ENCODE data around the gene KRT31. TPM values are rescaled to one million over a fixed set of nuclear protein-coding genes. Genes with fewer than 3 reads are reported as not detected.

KRT31 gene
- total and polyA plus RNA-seq, 2 of the 4 experiments (the other 2 are of a cell fraction): 0.05 TPM; not detected in 1

- DNase-seq (no peak), ATAC-seq (ENCODE audit: low read depth) (no peak)
- WGBS, 2 experiments (ENCODE audit: extremely low coverage in 2 of 2, insufficient read length in 1 of 2): 87% methylated on average over 9 of the region's 13 CpGs; no CpG with 5 or more reads in 1 of the 2 experiments
- no peak within 1 kb of the TSS for H3K18ac ChIP-seq (ENCODE audit: low read depth, low read length)
- H2AK9ac ChIP-seq (replicated peaks; ENCODE audit: low read depth, low read length, poor library complexity): no peak within 1 kb of the TSS
- H4K91ac ChIP-seq (ENCODE audit: insufficient read depth, low read depth, low read length): no peak within 1 kb of the TSS
- H3K79me1 ChIP-seq (ENCODE audit: low read depth in 1 of 2, low read length in 2 of 2): no peaks in the 10 kb centered on the region
- H4K20me1 ChIP-seq (ENCODE audit: insufficient read depth, low read length): no peaks in the 10 kb centered on the region
- H3K36me3 ChIP-seq (ENCODE audit: control insufficient read depth, insufficient read depth, low read length): no peaks in the 10 kb centered on the region
- H3K27me3 ChIP-seq (ENCODE audit: control insufficient read depth, insufficient read depth, low read length): no peaks in the 10 kb centered on the region
- H4K5ac ChIP-seq (ENCODE audit: low read depth, low read length): no peak within 1 kb of the TSS
- in situ Hi-C loops (cut with MboI; ENCODE audit: low sequenced_read_pairs) (no loop called here), dilution Hi-C loops (cut with HindIII; ENCODE audit: low sequenced_read_pairs, unreplicated experiment) (no loop called here), intact Hi-C loops (cut with micrococcal nuclease) (no loop called here)
- H3K9me3 ChIP-seq (ENCODE audit: control insufficient read depth, insufficient read depth, low read length): no peaks in the 10 kb centered on the region
- H2AK5ac ChIP-seq (ENCODE audit: low read depth, low read length): no peak within 1 kb of the TSS
- H3K56ac ChIP-seq (ENCODE audit: extremely low read depth, insufficient read depth, low read length): no peak within 1 kb of the TSS
- no peak within 1 kb of the TSS for H3K4me2 ChIP-seq (ENCODE audit: low read depth, low read length)
- no peak within 1 kb of the TSS for H3K27ac ChIP-seq (ENCODE audit: insufficient read depth, low read length)
- no peak within 1 kb of the TSS for H3K4ac ChIP-seq (ENCODE audit: low read depth, low read length)
- TF ChIP-seq MXI1 (IDR thresholded peaks at IDR 0.05; ENCODE audit: borderline replicate concordance, low read depth, low read length) (no peak), BHLHE40 (IDR thresholded peaks at IDR 0.05; ENCODE audit: low read depth, low read length) (no peak), ELK1 (IDR thresholded peaks at IDR 0.05; ENCODE audit: borderline replicate concordance, low read depth, low read length) (no peak), USF2 (IDR thresholded peaks at IDR 0.05; ENCODE audit: low read depth, low read length) (no peak), FOS (IDR thresholded peaks at IDR 0.05; ENCODE audit: low read depth, low read length) (no peak), CEBPB (IDR thresholded peaks at IDR 0.05; ENCODE audit: low read depth, low read length) (no peak), POLR2A (IDR thresholded peaks at IDR 0.05; ENCODE audit: low read depth, low read length) (no peak), CHD1 (IDR thresholded peaks at IDR 0.05; ENCODE audit: low read depth, low read length) (no peak), NFE2L2 (IDR thresholded peaks at IDR 0.05; ENCODE audit: low read depth, low read length) (no peak), RAD21 (IDR thresholded peaks at IDR 0.05; ENCODE audit: low read length) (no peak), MAZ (IDR thresholded peaks at IDR 0.05; ENCODE audit: borderline replicate concordance, low read depth, low read length) (no peak)
- H3K4me1 ChIP-seq (ENCODE audit: control insufficient read depth, insufficient read depth, low read length): peaks cover 12% of the 10 kb centered on the region
- peak within 1 kb of the TSS; percentile 5; the same call in 1 of the 2 replicates for H2BK20ac ChIP-seq (ENCODE audit: low read depth, low read length)
- CTCF ChIA-PET: interaction anchor here (0.6 kb wide), 1 partner anchor 25 kb away, joined by 3 read pairs; no protein-coding TSS in a partner anchor
- H4K8ac ChIP-seq (ENCODE audit: low read depth in 2 of 2, low read length in 2 of 2): no peak within 1 kb of the TSS
- POLR2A ChIA-PET (ENCODE audit: unreplicated experiment): no interaction called here
- no peak within 1 kb of the TSS for H2BK15ac ChIP-seq (ENCODE audit: low read depth, low read length)
- H3K23ac ChIP-seq (ENCODE audit: low read depth, low read length): no peak within 1 kb of the TSS
- no peak within 1 kb of the TSS for H3K14ac ChIP-seq (replicated peaks; ENCODE audit: low read depth, low read length)
- H2BK120ac ChIP-seq (ENCODE audit: low read depth, low read length): 0 out of 2 replicates have a peak within 1 kb of the TSS, but pooled peaks have one; percentile 27
- no peak within 1 kb of the TSS for H2AFZ ChIP-seq (replicated peaks; ENCODE audit: low read length, poor library complexity)
- no peak within 1 kb of the TSS for H3K4me3 ChIP-seq (ENCODE audit: insufficient read depth, low read depth, low read length)
- peaks cover 5% of the 10 kb centered on the region for H3K9me1 ChIP-seq (ENCODE audit: insufficient read depth, low read length)
- BruUV-seq (replicated peaks): no TSS peak
- no peak within 1 kb of the TSS for H2BK5ac ChIP-seq (ENCODE audit: low read depth, low read length, poor library complexity, severe bottlenecking)
- no peak within 1 kb of the TSS for H3K9ac ChIP-seq (ENCODE audit: low read depth, low read length)
These were observed 26.8 kb upstream of the KRT31 start, which contains the start of gene KRT37 for GRCh38 chr17:41424111-41424635. Gene KRT37, minus strand, starts transcription at chr17:41424585. Its CDS starts 62 bp downstream, at chr17:41424523.
